ENCODE measurements around the gene CLCN3. TPM values are rescaled to one million over a fixed set of nuclear protein-coding genes. Genes with fewer than 3 reads are reported as not detected.

Gene CLCN3
- total and polyA plus RNA-seq, 10 of the 15 experiments (the other 5 are each of a cell fraction or from before 2014, with no cell fraction given) = 4.0 to 22.8 (median 11.8) TPM

DNA sequence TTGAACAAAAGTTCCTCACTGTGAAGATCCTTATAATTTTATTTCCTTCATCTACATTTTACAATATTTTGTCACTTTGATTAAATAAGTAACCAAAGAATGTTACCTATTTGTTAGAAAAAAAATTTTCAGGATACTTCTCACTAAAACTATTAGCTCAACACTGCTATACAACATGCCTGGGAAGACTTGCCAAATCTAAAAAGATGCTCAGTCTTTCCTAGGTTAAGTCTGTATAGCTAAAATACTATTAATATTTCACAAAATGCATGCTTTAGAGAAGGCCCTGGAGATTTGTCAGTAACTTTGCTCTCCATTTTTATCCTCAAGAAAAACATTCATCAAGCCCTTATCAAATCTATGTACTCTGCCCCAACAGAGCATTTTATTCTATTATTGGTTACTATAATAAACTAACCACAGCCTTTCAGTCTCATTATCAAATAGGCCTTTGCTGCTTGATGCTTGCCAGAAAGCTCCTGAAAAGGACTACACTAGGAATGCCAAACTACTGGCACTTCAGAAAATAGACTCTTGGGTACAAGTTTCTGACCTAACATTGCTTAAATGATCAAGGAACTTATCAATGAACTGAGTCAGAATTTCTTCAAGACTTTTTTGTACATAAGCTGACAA is 25.7 kb upstream of the CLCN3 start:
- Histone ChIP-seq H3K4me3 (no peak overlapping the region), H3K4me1 (ENCODE audit: control insufficient read depth, insufficient read depth, low read length) (no peaks in the 10 kb centered on the region), H2AFZ (ENCODE audit: control insufficient read depth, low read depth, low read length) (no peak overlapping the region), H3K9me3 (replicated peaks; ENCODE audit: control insufficient read depth, insufficient read depth, low read length) (no peaks in the 10 kb centered on the region), H3K27ac (ENCODE audit: control insufficient read depth, insufficient read depth) (no peak overlapping the region), H3K27me3 (replicated peaks in 1 of 2; ENCODE audit: control insufficient read depth in 2 of 2, insufficient read depth in 2 of 2, low read length in 1 of 2) (no peaks in the 10 kb centered on the region), H3K4me2 (ENCODE audit: control insufficient read depth, insufficient read depth) (no peak overlapping the region), H3K9ac (ENCODE audit: control insufficient read depth, insufficient read depth, low read length) (no peak overlapping the region), H4K20me1 (ENCODE audit: control insufficient read depth, insufficient read depth) (no peaks in the 10 kb centered on the region), H3K79me2 (ENCODE audit: control insufficient read depth, insufficient read depth, low read length) (no peaks in the 10 kb centered on the region), H3K36me3 (ENCODE audit: control insufficient read depth in 2 of 2, insufficient read depth in 2 of 2, low read length in 1 of 2) (peaks cover 0 to 5% of the 10 kb centered on the region in 2 experiments; a peak in 1 of 4 replicates)
- in situ Hi-C loops (cut with MboI) (no loop called here), intact Hi-C loops (cut with micrococcal nuclease; ENCODE audit: unreplicated experiment) (no loop called here)
- ATAC-seq (no peak), DNase-seq (ENCODE audit: low read depth, low spot score) (no peak), FAIRE-seq (no peak)
- TF ChIP-seq ZNF207 (IDR thresholded peaks at IDR 0.05; ENCODE audit: borderline replicate concordance) = no peak
- no peak for TF ChIP-seq FOS (IDR thresholded peaks at IDR 0.05; ENCODE audit: borderline replicate concordance, extremely low read depth, insufficient read length)
- TF ChIP-seq PAX5 (IDR thresholded peaks at IDR 0.05; ENCODE audit: borderline replicate concordance, low read depth, low read length) = no peak
- TF ChIP-seq, protein P1, sequence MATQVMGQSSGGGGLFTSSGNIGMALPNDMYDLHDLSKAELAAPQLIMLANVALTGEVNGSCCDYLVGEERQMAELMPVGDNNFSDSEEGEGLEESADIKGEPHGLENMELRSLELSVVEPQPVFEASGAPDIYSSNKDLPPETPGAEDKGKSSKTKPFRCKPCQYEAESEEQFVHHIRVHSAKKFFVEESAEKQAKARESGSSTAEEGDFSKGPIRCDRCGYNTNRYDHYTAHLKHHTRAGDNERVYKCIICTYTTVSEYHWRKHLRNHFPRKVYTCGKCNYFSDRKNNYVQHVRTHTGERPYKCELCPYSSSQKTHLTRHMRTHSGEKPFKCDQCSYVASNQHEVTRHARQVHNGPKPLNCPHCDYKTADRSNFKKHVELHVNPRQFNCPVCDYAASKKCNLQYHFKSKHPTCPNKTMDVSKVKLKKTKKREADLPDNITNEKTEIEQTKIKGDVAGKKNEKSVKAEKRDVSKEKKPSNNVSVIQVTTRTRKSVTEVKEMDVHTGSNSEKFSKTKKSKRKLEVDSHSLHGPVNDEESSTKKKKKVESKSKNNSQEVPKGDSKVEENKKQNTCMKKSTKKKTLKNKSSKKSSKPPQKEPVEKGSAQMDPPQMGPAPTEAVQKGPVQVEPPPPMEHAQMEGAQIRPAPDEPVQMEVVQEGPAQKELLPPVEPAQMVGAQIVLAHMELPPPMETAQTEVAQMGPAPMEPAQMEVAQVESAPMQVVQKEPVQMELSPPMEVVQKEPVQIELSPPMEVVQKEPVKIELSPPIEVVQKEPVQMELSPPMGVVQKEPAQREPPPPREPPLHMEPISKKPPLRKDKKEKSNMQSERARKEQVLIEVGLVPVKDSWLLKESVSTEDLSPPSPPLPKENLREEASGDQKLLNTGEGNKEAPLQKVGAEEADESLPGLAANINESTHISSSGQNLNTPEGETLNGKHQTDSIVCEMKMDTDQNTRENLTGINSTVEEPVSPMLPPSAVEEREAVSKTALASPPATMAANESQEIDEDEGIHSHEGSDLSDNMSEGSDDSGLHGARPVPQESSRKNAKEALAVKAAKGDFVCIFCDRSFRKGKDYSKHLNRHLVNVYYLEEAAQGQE (IDR thresholded peaks at IDR 0.05; ENCODE audit: low read depth, low read length) = no peak
- no peak for TF ChIP-seq SMC3 (IDR thresholded peaks at IDR 0.05; ENCODE audit: borderline replicate concordance, low read length)
- TF ChIP-seq STAT3 (IDR thresholded peaks at IDR 0.05; ENCODE audit: low read depth, low read length) = no peak
- TF ChIP-seq RUNX3 (IDR thresholded peaks at IDR 0.05; ENCODE audit: low read length) = no peak
- TF ChIP-seq TCF3 (IDR thresholded peaks at IDR 0.05; ENCODE audit: borderline replicate concordance, insufficient read depth, low read depth, low read length) = no peak
- TF ChIP-seq NRF1 (conservative IDR thresholded peaks at IDR 0.05; ENCODE audit: low read depth, low read length) = no peak
- TF ChIP-seq, protein P2, sequence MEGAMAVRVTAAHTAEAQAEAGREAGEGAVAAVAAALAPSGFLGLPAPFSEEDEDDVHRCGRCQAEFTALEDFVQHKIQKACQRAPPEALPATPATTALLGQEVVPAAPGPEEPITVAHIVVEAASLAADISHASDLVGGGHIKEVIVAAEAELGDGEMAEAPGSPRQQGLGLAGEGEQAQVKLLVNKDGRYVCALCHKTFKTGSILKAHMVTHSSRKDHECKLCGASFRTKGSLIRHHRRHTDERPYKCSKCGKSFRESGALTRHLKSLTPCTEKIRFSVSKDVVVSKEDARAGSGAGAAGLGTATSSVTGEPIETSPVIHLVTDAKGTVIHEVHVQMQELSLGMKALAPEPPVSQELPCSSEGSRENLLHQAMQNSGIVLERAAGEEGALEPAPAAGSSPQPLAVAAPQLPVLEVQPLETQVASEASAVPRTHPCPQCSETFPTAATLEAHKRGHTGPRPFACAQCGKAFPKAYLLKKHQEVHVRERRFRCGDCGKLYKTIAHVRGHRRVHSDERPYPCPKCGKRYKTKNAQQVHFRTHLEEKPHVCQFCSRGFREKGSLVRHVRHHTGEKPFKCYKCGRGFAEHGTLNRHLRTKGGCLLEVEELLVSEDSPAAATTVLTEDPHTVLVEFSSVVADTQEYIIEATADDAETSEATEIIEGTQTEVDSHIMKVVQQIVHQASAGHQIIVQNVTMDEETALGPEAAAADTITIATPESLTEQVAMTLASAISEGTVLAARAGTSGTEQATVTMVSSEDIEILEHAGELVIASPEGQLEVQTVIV (IDR thresholded peaks at IDR 0.05; ENCODE audit: borderline replicate concordance, partially characterized antibody) = no peak
- no peak for TF ChIP-seq IRF4 (IDR thresholded peaks at IDR 0.05; ENCODE audit: low read depth, low read length)
- ChIA-PET SMC1A (ENCODE audit: uncharacterized antibody, unreplicated experiment) (interaction anchor here (0.8 to 2.1 kb wide), 2 partner anchors 9 to 12 kb away, joined by 5 read pairs; no protein-coding TSS in a partner anchor), RAD21 (ENCODE audit: unreplicated experiment) (no interaction called here), CTCF (interaction anchor here (0.9 to 1.5 kb wide), 5 partner anchors 9 to 109 kb away, joined by 3 read pairs; no protein-coding TSS in a partner anchor), POLR2A (interaction anchor here (1.2 kb wide), 1 partner anchor 15 kb away, joined by 7 read pairs; no protein-coding TSS in a partner anchor)
- no TSS peak for BruUV-seq (replicated peaks)
